Upper lobe of right lung (tissue), 1 donor: ENCODE data around the gene OGFOD2. TPM values are rescaled to one million over a fixed set of nuclear protein-coding genes. Genes with fewer than 3 reads are reported as not detected.
A peak's percentile ranks its signal among the peaks of the same experiment; 100 is the strongest.

ENCODE experiments used
- ATAC-seq: fragments of 200-7000 bp; cut with Tn5 transposase; one replicate; pipeline ENCODE4 v1.9.1; 2020; ENCODE audit warnings: mild to moderate bottlenecking, moderate library complexity
- DNase-seq: peaks from one replicate; pipeline ENCODE4 v3.0.0-alpha.2; 2020
- H3K27ac ChIP-seq: fragments of 200-600 bp; one replicate; pipeline ENCODE4 v1.8.0; 2022
- H3K27me3 ChIP-seq: fragments of 200-600 bp; one replicate; pipeline ENCODE4 v1.8.0; 2022; ENCODE audit warnings: mild to moderate bottlenecking
- H3K36me3 ChIP-seq: fragments of 200-600 bp; one replicate; pipeline ENCODE4 v1.8.0; 2022
- H3K4me1 ChIP-seq: fragments of 200-600 bp; one replicate; pipeline ENCODE4 v1.8.0; 2022
- H3K4me3 ChIP-seq: fragments of 200-600 bp; one replicate; pipeline ENCODE4 v1.8.0; 2022; ENCODE audit warnings: mild to moderate bottlenecking
- H3K9me3 ChIP-seq: fragments of 200-600 bp; one replicate; pipeline ENCODE4 v1.8.0; 2022
- CTCF ChIP-seq: fragments of 200-600 bp; IDR thresholded peaks from one replicate; pipeline ENCODE4 v1.8.0; 2022; ENCODE audit warnings: antibody characterized with exemption
- intact Hi-C: fragments of 100-400 bp; cut with DNase I; formaldehyde crosslinking; loops from one replicate; pipeline ENCODE4 v1.11.0; 2022
- long read RNA-seq: library from polyadenylated mRNA; unstranded; transcript quantifications from one replicate; pipeline ENCODE4 v2.0.0, GENCODE V29; 2021
- total RNA-seq: library from RNA; stranded (reverse); fragmentation: NEBNext Ultra II Directional; extraction: Animal tissue kit (Norgen Biotek cat#: 25700); gene quantifications from one replicate; pipeline ENCODE4 v1.2.1, GENCODE V29; 2021
- donor health status: DM: no; HTN: yes; CAD: no; lungs with severe emphysema.

The OGFOD2 gene
- total RNA-seq = 13.7 TPM
- long read RNA-seq, transcript OGFOD2-201 (7 exons, 1,780 nt) = major isoform, 15 of 35 reads
- long read RNA-seq, partial matches to known transcripts = 7 of 35 reads
- long read RNA-seq, other reads (novel, unspliced or antisense) = 10 of 35 reads

GRCh38 chr12:122974892-122975789 lies at the start of gene OGFOD2:
OGFOD2 (plus strand) TSS chr12:122975244; CDS start chr12:122975252, 8 bp downstream.
- Histone ChIP-seq H3K36me3 (no peaks in the 10 kb centered on the region), H3K9me3 (no peaks in the 10 kb centered on the region), H3K27ac (peak within 1 kb of the TSS; percentile 98), H3K4me3 (peak within 1 kb of the TSS; percentile 97), H3K27me3 (no peaks in the 10 kb centered on the region), H3K4me1 (peaks cover 33% of the 10 kb centered on the region)
- ATAC-seq (peak; percentile 92), DNase-seq (peak; percentile 96)
- intact Hi-C loops = no loop called here
- no peak for TF ChIP-seq CTCF

- no peak for TF ChIP-seq CTCF
- intact Hi-C loops = no loop called here
- DNase-seq = no peak
- Histone ChIP-seq H3K4me1 (no peaks in the 10 kb centered on the region), H3K4me3 (no peak overlapping the region), H3K27me3 (no peaks in the 10 kb centered on the region), H3K36me3 (no peaks in the 10 kb centered on the region), H3K9me3 (no peaks in the 10 kb centered on the region), H3K27ac (no peak overlapping the region)
- no peak for ATAC-seq
Observed at GRCh38 chr12:122927756-122928403, 47.2 kb upstream of the OGFOD2 start.

GRCh38 chr12:122928404-122929147 lies 46.5 kb upstream of the OGFOD2 start:
- intact Hi-C loops = no loop called here
- H3K36me3 ChIP-seq = no peaks in the 10 kb centered on the region
- no peaks in the 10 kb centered on the region for H3K27me3 ChIP-seq
- TF ChIP-seq CTCF = no peak
- no peaks in the 10 kb centered on the region for H3K9me3 ChIP-seq
- no peak overlapping the region for H3K27ac ChIP-seq
- no peaks in the 10 kb centered on the region for H3K4me1 ChIP-seq
- no peak for ATAC-seq
- DNase-seq = no peak
- no peak overlapping the region for H3K4me3 ChIP-seq

GRCh38 chr12:122929148-122929538 lies 45.9 kb upstream of the OGFOD2 start:
- no peak for TF ChIP-seq CTCF
- H3K4me3 ChIP-seq = no peak overlapping the region
- no peaks in the 10 kb centered on the region for H3K36me3 ChIP-seq
- intact Hi-C loops = no loop called here
- H3K27ac ChIP-seq = no peak overlapping the region
- no peak for DNase-seq
- ATAC-seq = peak; percentile 24
- H3K9me3 ChIP-seq = no peaks in the 10 kb centered on the region
- H3K27me3 ChIP-seq = no peaks in the 10 kb centered on the region
- no peaks in the 10 kb centered on the region for H3K4me1 ChIP-seq

GRCh38 chr12:122929812-122930211 lies 45.2 kb upstream of the OGFOD2 start:
- H3K9me3 ChIP-seq = no peaks in the 10 kb centered on the region
- no peaks in the 10 kb centered on the region for H3K27me3 ChIP-seq
- DNase-seq (no peak), ATAC-seq (peak; percentile 36)
- no peaks in the 10 kb centered on the region for H3K36me3 ChIP-seq
- no peak overlapping the region for H3K4me3 ChIP-seq
- H3K4me1 ChIP-seq = no peaks in the 10 kb centered on the region
- no peak for TF ChIP-seq CTCF
- intact Hi-C loops = no loop called here
- H3K27ac ChIP-seq = no peak overlapping the region
